Measurements from ENCODE around the gene KBTBD7. TPM values are rescaled to one million over a fixed set of nuclear protein-coding genes. Genes with fewer than 3 reads are reported as not detected.

The KBTBD7 gene
- total RNA-seq, 1 donor from 2014 or later: 6.3 TPM

DNA sequence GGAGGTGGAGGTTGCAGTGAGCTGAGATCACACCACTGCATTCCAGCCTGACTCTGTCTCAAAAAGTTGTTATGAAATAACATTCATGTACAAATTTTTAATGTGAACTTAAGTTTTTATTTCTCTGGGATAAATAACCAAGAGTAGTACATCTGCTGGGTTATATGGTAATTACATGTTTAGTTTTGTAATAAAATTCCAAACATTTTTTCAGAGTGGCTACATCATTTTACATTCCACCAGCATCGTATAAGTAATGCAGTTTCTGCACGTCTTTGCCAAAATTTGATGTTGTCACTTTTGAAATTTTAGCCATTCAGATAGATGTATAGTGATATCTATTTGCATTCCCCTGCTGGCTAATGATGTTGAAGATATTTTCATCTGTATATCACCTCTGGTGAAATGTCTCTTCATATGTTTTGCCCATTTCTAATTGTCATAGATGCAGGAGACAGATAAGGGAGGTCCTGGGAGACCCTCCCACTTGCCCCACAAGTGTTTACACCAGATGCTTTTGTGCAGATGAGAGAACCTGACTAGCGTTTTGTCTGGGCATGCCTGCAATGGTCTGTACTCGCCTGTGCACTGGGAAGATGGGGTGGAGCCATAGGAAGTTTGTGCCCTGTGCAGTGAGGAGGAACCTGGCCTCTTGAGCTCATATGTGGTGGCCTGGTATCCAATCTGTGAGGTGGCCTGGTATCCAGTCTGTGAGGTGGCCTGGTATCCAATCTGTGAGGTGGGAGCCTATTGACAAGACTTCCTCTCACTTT, 49.0 kb downstream of the KBTBD7 start:
- no peak overlapping the region for H3K4me3 Mint-ChIP-seq
- no peak for DNase-seq (ENCODE audit: low spot score)
- intact Hi-C loops (cut with micrococcal nuclease): no loop called here
- H3K36me3 Mint-ChIP-seq (ENCODE audit: low read depth): peaks cover 18% of the 10 kb centered on the region
- no peaks in the 10 kb centered on the region for H3K4me1 Mint-ChIP-seq (ENCODE audit: low read depth)
- no peaks in the 10 kb centered on the region for H3K27me3 Mint-ChIP-seq (ENCODE audit: insufficient read depth)
- H3K9me3 Mint-ChIP-seq: peaks cover 45% of the 10 kb centered on the region
- H3K27ac Mint-ChIP-seq: no peak overlapping the region

DNA sequence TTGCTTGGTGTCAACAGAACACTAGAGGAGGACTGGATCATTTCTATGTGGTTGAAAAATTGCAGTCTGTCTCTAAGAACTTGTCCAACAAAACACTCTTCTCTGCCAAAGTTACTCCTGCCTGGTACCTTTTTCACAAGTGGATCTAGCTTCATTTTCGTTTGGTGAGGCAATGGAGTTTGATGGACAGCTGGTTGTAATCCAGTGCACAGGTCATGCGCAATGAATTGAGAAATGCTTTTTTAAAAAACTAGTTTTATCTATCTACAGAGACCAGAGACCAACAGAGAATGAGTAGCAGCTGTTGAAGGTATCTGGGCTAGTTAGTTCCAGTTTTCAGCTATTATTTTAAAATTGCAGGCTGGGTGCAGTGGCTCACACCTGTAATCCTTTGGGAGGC, 49.8 kb downstream of the KBTBD7 start:
- intact Hi-C loops (cut with micrococcal nuclease): no loop called here
- Mint-ChIP-seq H3K4me1 (ENCODE audit: low read depth) (no peaks in the 10 kb centered on the region), H3K36me3 (ENCODE audit: low read depth) (peaks cover 12% of the 10 kb centered on the region), H3K27me3 (ENCODE audit: insufficient read depth) (no peaks in the 10 kb centered on the region), H3K4me3 (no peak overlapping the region), H3K27ac (no peak overlapping the region), H3K9me3 (peaks cover 38% of the 10 kb centered on the region)
- no peak for DNase-seq (ENCODE audit: low spot score)

Other genes starting within 250 kb of the KBTBD7 start
- gene ELF1, start 175.3 kb downstream of the KBTBD7 start, total RNA-seq: 75.3 and 76.8 TPM in 2 replicates
- gene WBP4, start 133.1 kb downstream of the KBTBD7 start, total RNA-seq: 13.4 and 14.0 TPM in 2 replicates
- gene KBTBD6, start 61.8 kb downstream of the KBTBD7 start, total RNA-seq: 6.6 and 6.8 TPM in 2 replicates
- gene MTRF1, start 69.0 kb upstream of the KBTBD7 start, total RNA-seq: 17.5 and 20.2 TPM in 2 replicates
- gene NAA16, start 116.7 kb upstream of the KBTBD7 start, total RNA-seq: 31.9 and 33.4 TPM in 2 replicates